GM12878 (cell line): Measurements from ENCODE around the gene AIP. TPM values are rescaled to one million over a fixed set of nuclear protein-coding genes. Genes with fewer than 3 reads are reported as not detected.

Experiments
- ATAC-seq: fragments of 200-7000 bp; cut with Tn5 transposase; 3 replicates; pipeline ENCODE4 v1.9.1; 2020; ENCODE audit warnings: mild to moderate bottlenecking, moderate library complexity
- BruUV-seq: library from RNA; stranded (reverse); fragments of 400-500 nt; replicated peaks from 2 replicates; lab custom pipeline; 2021; lab: Mats Ljungman, UMichigan
- CTCF ChIA-PET: fragments of 300-600 bp; sonication (Branson Sonifier 250); formaldehyde crosslinking; extraction: SDS; loops from one replicate; lab custom pipeline; 2021; ENCODE audit warnings: inconsistent platforms; lab: Yijun Ruan, JAX
- POLR2A ChIA-PET: fragments of 350-600 bp; formaldehyde crosslinking; extraction: SDS; loops from one replicate; lab custom pipeline; 2021; ENCODE audit warnings: inconsistent platforms; lab: Charles Lee
- RAD21 ChIA-PET: fragments of 300-600 bp; sonication (Branson Sonifier 250); formaldehyde crosslinking; loops from one replicate; lab custom pipeline; 2023; ENCODE audit warnings: antibody characterized with exemption; ENCODE audit not compliant: unreplicated experiment; lab: Charles Lee
- SMC1A ChIA-PET: fragments of 300-600 bp; sonication (Branson Sonifier 250); formaldehyde crosslinking; loops from one replicate; lab custom pipeline; 2023; ENCODE audit not compliant: unreplicated experiment, uncharacterized antibody; lab: Charles Lee
- DNase-seq: peaks from one replicate; pipeline ENCODE4 v3.0.0-alpha.2; 2011; ENCODE audit warnings: low read depth, low spot score
- FAIRE-seq: peaks from 3 replicates; lab custom pipeline; 2011; peaks lifted over from hg19 to GRCh38; lab: Jason Lieb, UNC
- H2AFZ ChIP-seq: 2 replicates; pipeline ENCODE4 v1.6.0; 2011; ENCODE audit warnings: low read depth, low read length, control low read depth; ENCODE audit not compliant: control insufficient read depth
- H3K27ac ChIP-seq: 2 replicates; pipeline ENCODE4 v1.5.1; 2011; ENCODE audit warnings: control low read depth; ENCODE audit not compliant: control insufficient read depth, insufficient read depth
- H3K27me3 ChIP-seq, 2 experiments: replicated peaks in 1 of 2; 2 replicates each; pipeline versions ENCODE4 v1.6.0 to v1.6.1; 2011; ENCODE audit warnings: low read length in 1 of 2; ENCODE audit not compliant: control insufficient read depth in 2 of 2, insufficient read depth in 2 of 2
- H3K36me3 ChIP-seq, 2 experiments: 2 replicates each; pipeline ENCODE4 v1.5.1; 2011; ENCODE audit warnings: low read length in 1 of 2; ENCODE audit not compliant: control insufficient read depth in 2 of 2, insufficient read depth in 2 of 2
- H3K4me1 ChIP-seq: 2 replicates; pipeline ENCODE4 v1.6.1; 2011; ENCODE audit warnings: mild to moderate bottlenecking, low read length, moderate library complexity, mixed read lengths; ENCODE audit not compliant: control insufficient read depth, insufficient read depth
- H3K4me2 ChIP-seq: 2 replicates; pipeline ENCODE4 v1.6.0; 2011; ENCODE audit warnings: control low read depth; ENCODE audit not compliant: control insufficient read depth, insufficient read depth
- H3K4me3 ChIP-seq: fragments of 200-600 bp; sonication (generic); 2 replicates; pipeline ENCODE4 v1.5.1; 2016
- H3K79me2 ChIP-seq: 2 replicates; pipeline ENCODE4 v1.6.0; 2011; ENCODE audit warnings: low read length; ENCODE audit not compliant: control insufficient read depth, insufficient read depth
- H3K9ac ChIP-seq: 2 replicates; pipeline ENCODE4 v1.8.0; 2011; ENCODE audit warnings: low read length, control low read depth, mixed read lengths; ENCODE audit not compliant: control insufficient read depth, insufficient read depth
- H3K9me3 ChIP-seq: replicated peaks from 3 replicates; pipeline ENCODE4 v1.5.1; 2011; ENCODE audit warnings: mild to moderate bottlenecking, low read length; ENCODE audit not compliant: control insufficient read depth, insufficient read depth
- H4K20me1 ChIP-seq: 2 replicates; pipeline ENCODE4 v1.6.0; 2011; ENCODE audit not compliant: control insufficient read depth, insufficient read depth
- BHLHE40 ChIP-seq, 2 experiments: fragments of 450-650 bp in 1 of 2; IDR thresholded peaks; 2 replicates each; pipeline ENCODE4 v1.6.1; 2011 to 2017; ENCODE audit warnings: low read depth in 2 of 2, borderline replicate concordance in 1 of 2, improper control_type of control experiment in 1 of 2, low read length in 1 of 2, mild to moderate bottlenecking in 1 of 2
- CHD2 ChIP-seq: IDR thresholded peaks from 2 replicates; pipeline ENCODE4 v1.6.1; 2011; ENCODE audit warnings: low read depth, low read length, improper control_type of control experiment, borderline replicate concordance
- EZH2 ChIP-seq: IDR thresholded peaks from 2 replicates; pipeline ENCODE4 v1.6.1; 2012; ENCODE audit warnings: low read depth, mild to moderate bottlenecking, control low read depth, inconsistent platforms, low read length, borderline replicate concordance; ENCODE audit not compliant: control insufficient read depth
- IRF4 ChIP-seq: IDR thresholded peaks from 2 replicates; pipeline ENCODE4 v1.6.1; 2011; ENCODE audit warnings: low read depth, low read length
- NFYB ChIP-seq: IDR thresholded peaks from 2 replicates; pipeline ENCODE4 v1.6.1; 2011; ENCODE audit warnings: low read depth, mild to moderate bottlenecking, low read length, improper control_type of control experiment, moderate library complexity; ENCODE audit not compliant: insufficient read depth
- POLR2A ChIP-seq: IDR thresholded peaks from 2 replicates; pipeline ENCODE4 v1.6.1; 2011; ENCODE audit warnings: low read depth, mild to moderate bottlenecking, low read length
- POLR2AphosphoS2 ChIP-seq: IDR thresholded peaks from 2 replicates; pipeline ENCODE4 v1.6.1; 2011; ENCODE audit warnings: low read depth, mild to moderate bottlenecking, low read length, improper control_type of control experiment, moderate library complexity
- RAD51 ChIP-seq: fragments of 450-650 bp; IDR thresholded peaks from 2 replicates; pipeline ENCODE4 v1.6.1; 2016; ENCODE audit warnings: moderate library complexity, mild to moderate bottlenecking, inconsistent platforms
- RB1 ChIP-seq: fragments of 450-650 bp; formaldehyde crosslinking; IDR thresholded peaks from 2 replicates; pipeline ENCODE4 v1.6.1; 2017; ENCODE audit warnings: mild to moderate bottlenecking, borderline replicate concordance
- RCOR1 ChIP-seq: conservative IDR thresholded peaks from 2 replicates; pipeline ENCODE4 v1.6.1; 2012; ENCODE audit warnings: low read depth, low read length, improper control_type of control experiment
- RELA ChIP-seq: fragments of 450-650 bp; IDR thresholded peaks from 2 replicates; pipeline ENCODE4 v1.8.0; 2014; ENCODE audit warnings: borderline replicate concordance; ENCODE audit not compliant: partially characterized antibody
- RUNX3 ChIP-seq: IDR thresholded peaks from 2 replicates; pipeline ENCODE4 v1.6.1; 2012; ENCODE audit warnings: low read length, inconsistent platforms
- SIN3A ChIP-seq: IDR thresholded peaks from 2 replicates; pipeline ENCODE4 v1.6.1; 2012; ENCODE audit warnings: low read depth, low read length, improper control_type of control experiment
- SRF ChIP-seq, 2 experiments: IDR thresholded peaks; 2 replicates each; pipeline ENCODE4 v1.6.1; 2011; ENCODE audit warnings: low read depth in 2 of 2, low read length in 2 of 2, mild to moderate bottlenecking in 1 of 2, moderate library complexity in 1 of 2
- WGBS: methylation state at CpG from one replicate; pipeline ENCODE4 v1.1.6; 2016; ENCODE audit warnings: low lambda C conversion rate; ENCODE audit not compliant: insufficient replicate concordance, insufficient coverage; ENCODE audit errors: missing lambda C conversion rate; 5-methylcytosine and 5-hydroxymethylcytosine counted together
- in situ Hi-C: fragments of 300-500 bp; cut with MboI; formaldehyde crosslinking; loops from 9 replicates; pipeline ENCODE4 v1.14.3; 2018; ENCODE audit warnings: mixed read lengths
- intact Hi-C: fragments of 100-400 bp; cut with micrococcal nuclease; formaldehyde crosslinking; loops from one replicate; pipeline ENCODE4 v1.14.2; 2022; ENCODE audit not compliant: unreplicated experiment
- polyA plus RNA-seq, 11 experiments: library from polyadenylated mRNA; depleted of rRNA in 4 of 11; unstranded in 6 of 11; stranded (reverse) in 5 of 11; fragments of >200 nt; fragmentation: Nextera tagmentation in 4 of 11; fragmentation: Illumina TruSeq in 1 of 11; extraction: Ambion mirVana in 4 of 11; extraction: Trizol in 1 of 11; gene quantifications; 1 replicate in 1 of 11; 2 replicates in 10 of 11; pipeline versions ENCODE4 v1.2.1 to v1.2.3, GENCODE V29; 2011 to 2016; ENCODE audit warnings: inconsistent platforms in 2 of 11, missing spikeins in 2 of 11, low read depth in 1 of 11
- total RNA-seq, 4 experiments: library from RNA; depleted of rRNA in 3 of 4; stranded (reverse); fragments of >200 nt in 3 of 4; fragmentation: Illumina TruSeq in 1 of 4; extraction: Trizol in 1 of 4; gene quantifications; 2 replicates each; pipeline versions ENCODE4 v1.2.1 to v1.2.3, GENCODE V29; 2013 to 2021
- TF ChIP-seq, protein P1 (sequence below): fragments of 450-650 bp; formaldehyde crosslinking; IDR thresholded peaks from 2 replicates; pipeline ENCODE4 v1.5.0; 2022; ENCODE audit warnings: mild to moderate bottlenecking, missing genetic modification characterization
- TF ChIP-seq, protein P2 (sequence below), 3 experiments: IDR thresholded peaks in 2 of 3; conservative IDR thresholded peaks in 1 of 3; 2 replicates each; pipeline ENCODE4 v1.5.1; 2011; ENCODE audit warnings: low read depth in 3 of 3, low read length in 3 of 3, mild to moderate bottlenecking in 3 of 3, control low read depth in 2 of 3, moderate library complexity in 2 of 3, inconsistent platforms in 1 of 3, mixed read lengths in 1 of 3; ENCODE audit not compliant: control insufficient read depth in 2 of 3, insufficient read depth in 1 of 3; ENCODE audit errors: extremely low read depth in 1 of 3

Gene AIP
- total and polyA plus RNA-seq, 10 of the 15 experiments (the other 5 are each of a cell fraction or from before 2014, with no cell fraction given), result 12.6 to 164 (median 104) TPM

DNA sequence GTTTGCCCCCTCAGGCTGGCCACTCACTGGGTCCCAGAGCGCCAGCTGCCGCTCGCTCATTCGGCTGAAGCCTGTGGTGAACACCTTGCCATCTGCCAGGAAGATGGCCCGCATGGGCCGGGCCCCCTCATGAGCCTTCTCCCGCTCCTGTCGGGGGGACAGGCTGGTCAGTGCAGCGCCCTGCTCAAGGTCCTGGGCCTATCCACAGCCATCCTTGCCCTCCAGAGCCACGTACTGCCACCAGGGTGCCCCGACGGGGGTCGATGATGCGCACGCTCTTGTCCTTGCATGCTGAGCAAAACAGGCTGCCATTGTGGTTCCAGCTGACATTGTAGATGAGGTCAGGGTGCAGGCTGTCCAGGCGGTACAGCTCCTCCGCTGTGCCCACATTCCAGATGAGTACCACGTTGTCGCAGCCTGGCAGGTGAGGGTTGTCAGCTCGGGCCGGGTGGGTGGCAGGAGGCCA lies 41.7 kb upstream of the AIP start:
- RAD21 ChIA-PET, result interaction anchor here (0.6 kb wide), 1 partner anchor 24 kb away, joined by 3 read pairs; no protein-coding TSS in a partner anchor
- Histone ChIP-seq H3K27me3 (no peaks in the 10 kb centered on the region), H3K27ac (no peak overlapping the region), H3K4me3 (no peak overlapping the region), H4K20me1 (no peaks in the 10 kb centered on the region), H3K36me3 (peaks cover 0 to 2% of the 10 kb centered on the region in 2 experiments; a peak in 2 of 4 replicates), H3K9ac (no peak overlapping the region), H3K79me2 (peaks cover 41% of the 10 kb centered on the region), H2AFZ (no peak overlapping the region), H3K4me2 (no peak overlapping the region), H3K9me3 (no peaks in the 10 kb centered on the region), H3K4me1 (peaks cover 31% of the 10 kb centered on the region)
- CTCF ChIA-PET, result interaction anchor here (0.6 to 1.1 kb wide), 3 partner anchors 38 to 66 kb away, joined by 3 read pairs; partner anchors contain the start of gene TBC1D10C
- POLR2A ChIA-PET, result interaction anchor here (1.5 to 1.6 kb wide), 3 partner anchors 18 to 43 kb away, joined by 3 to 5 read pairs (median 5); partner anchors contain the start of gene PPP1CA
- BruUV-seq, result no TSS peak
- intact Hi-C loops, result no loop called here
- in situ Hi-C loops, result no loop called here
- DNase-seq, result no peak
- SMC1A ChIA-PET, result interaction anchor here (0.6 to 1.5 kb wide), 2 partner anchors 20 to 160 kb away, joined by 3 to 5 read pairs; no protein-coding TSS in a partner anchor
- FAIRE-seq, result no peak
- WGBS, result 71% methylated on average over 21 of the region's 21 CpGs
- no peak for ATAC-seq
- TF ChIP-seq IRF4, result no peak
- TF ChIP-seq SRF (IDR thresholded peaks at IDR 0.05; ENCODE audit: low read depth in 2 of 2, low read length in 2 of 2), result no peak
- TF ChIP-seq RCOR1, result no peak
- no peak for TF ChIP-seq RELA
- no peak for TF ChIP-seq CHD2
- peak; percentile 30 for TF ChIP-seq POLR2A
- TF ChIP-seq RB1, result no peak
- TF ChIP-seq POLR2AphosphoS2, result 0 out of 2 replicates have a peak, but pooled peaks have one; percentile 38
- TF ChIP-seq BHLHE40 (IDR thresholded peaks at IDR 0.05; ENCODE audit: borderline replicate concordance in 1 of 2, low read depth in 2 of 2, low read length in 1 of 2), result no peak
- TF ChIP-seq NFYB, result no peak
- no peak for TF ChIP-seq RUNX3
- TF ChIP-seq SIN3A, result no peak
- TF ChIP-seq, protein P1, sequence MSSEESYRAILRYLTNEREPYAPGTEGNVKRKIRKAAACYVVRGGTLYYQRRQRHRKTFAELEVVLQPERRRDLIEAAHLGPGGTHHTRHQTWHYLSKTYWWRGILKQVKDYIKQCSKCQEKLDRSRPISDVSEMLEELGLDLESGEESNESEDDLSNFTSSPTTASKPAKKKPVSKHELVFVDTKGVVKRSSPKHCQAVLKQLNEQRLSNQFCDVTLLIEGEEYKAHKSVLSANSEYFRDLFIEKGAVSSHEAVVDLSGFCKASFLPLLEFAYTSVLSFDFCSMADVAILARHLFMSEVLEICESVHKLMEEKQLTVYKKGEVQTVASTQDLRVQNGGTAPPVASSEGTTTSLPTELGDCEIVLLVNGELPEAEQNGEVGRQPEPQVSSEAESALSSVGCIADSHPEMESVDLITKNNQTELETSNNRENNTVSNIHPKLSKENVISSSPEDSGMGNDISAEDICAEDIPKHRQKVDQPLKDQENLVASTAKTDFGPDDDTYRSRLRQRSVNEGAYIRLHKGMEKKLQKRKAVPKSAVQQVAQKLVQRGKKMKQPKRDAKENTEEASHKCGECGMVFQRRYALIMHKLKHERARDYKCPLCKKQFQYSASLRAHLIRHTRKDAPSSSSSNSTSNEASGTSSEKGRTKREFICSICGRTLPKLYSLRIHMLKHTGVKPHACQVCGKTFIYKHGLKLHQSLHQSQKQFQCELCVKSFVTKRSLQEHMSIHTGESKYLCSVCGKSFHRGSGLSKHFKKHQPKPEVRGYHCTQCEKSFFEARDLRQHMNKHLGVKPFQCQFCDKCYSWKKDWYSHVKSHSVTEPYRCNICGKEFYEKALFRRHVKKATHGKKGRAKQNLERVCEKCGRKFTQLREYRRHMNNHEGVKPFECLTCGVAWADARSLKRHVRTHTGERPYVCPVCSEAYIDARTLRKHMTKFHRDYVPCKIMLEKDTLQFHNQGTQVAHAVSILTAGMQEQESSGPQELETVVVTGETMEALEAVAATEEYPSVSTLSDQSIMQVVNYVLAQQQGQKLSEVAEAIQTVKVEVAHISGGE (CRISPR knock-in tag), result no peak
- TF ChIP-seq RAD51, result no peak
- no peak for TF ChIP-seq EZH2
- TF ChIP-seq, protein P2, sequence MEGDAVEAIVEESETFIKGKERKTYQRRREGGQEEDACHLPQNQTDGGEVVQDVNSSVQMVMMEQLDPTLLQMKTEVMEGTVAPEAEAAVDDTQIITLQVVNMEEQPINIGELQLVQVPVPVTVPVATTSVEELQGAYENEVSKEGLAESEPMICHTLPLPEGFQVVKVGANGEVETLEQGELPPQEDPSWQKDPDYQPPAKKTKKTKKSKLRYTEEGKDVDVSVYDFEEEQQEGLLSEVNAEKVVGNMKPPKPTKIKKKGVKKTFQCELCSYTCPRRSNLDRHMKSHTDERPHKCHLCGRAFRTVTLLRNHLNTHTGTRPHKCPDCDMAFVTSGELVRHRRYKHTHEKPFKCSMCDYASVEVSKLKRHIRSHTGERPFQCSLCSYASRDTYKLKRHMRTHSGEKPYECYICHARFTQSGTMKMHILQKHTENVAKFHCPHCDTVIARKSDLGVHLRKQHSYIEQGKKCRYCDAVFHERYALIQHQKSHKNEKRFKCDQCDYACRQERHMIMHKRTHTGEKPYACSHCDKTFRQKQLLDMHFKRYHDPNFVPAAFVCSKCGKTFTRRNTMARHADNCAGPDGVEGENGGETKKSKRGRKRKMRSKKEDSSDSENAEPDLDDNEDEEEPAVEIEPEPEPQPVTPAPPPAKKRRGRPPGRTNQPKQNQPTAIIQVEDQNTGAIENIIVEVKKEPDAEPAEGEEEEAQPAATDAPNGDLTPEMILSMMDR (IDR thresholded peaks at IDR 0.05 in 2 of 3, conservative IDR thresholded peaks at IDR 0.05 in 1 of 3; ENCODE audit: control insufficient read depth in 2 of 3, extremely low read depth in 1 of 3, insufficient read depth in 1 of 3, low read depth in 3 of 3, low read length in 3 of 3), result no peak
